ENCODE data around the gene SLC9A6. TPM values are rescaled to one million over a fixed set of nuclear protein-coding genes. Genes with fewer than 3 reads are reported as not detected.

Gene SLC9A6
- total and polyA plus RNA-seq, 2 of the 8 experiments (the other 6 are each of a cell fraction or from before 2014, with no cell fraction given) = 8.0 to 14.1 TPM

GRCh38 chrX:136057567-136057966 is 72.3 kb downstream of the SLC9A6 start:
- DNase-seq (ENCODE audit: low read depth in 1 of 2, low spot score in 2 of 2) = no peak
- no peak overlapping the region for H2BK15ac ChIP-seq (ENCODE audit: low read length)
- no peak overlapping the region for H4K91ac ChIP-seq (replicated peaks; ENCODE audit: insufficient read length, low read length)
- no peak overlapping the region for H2AK5ac ChIP-seq (ENCODE audit: low read depth, low read length)
- H3K18ac ChIP-seq (ENCODE audit: extremely low read depth, low read length) = no peak overlapping the region
- ChIA-PET CTCF (ENCODE audit: partially characterized antibody) (no interaction called here), POLR2A (ENCODE audit: partially characterized antibody) (no interaction called here)
- H3K4ac ChIP-seq (replicated peaks; ENCODE audit: insufficient read length, low read depth, low read length) = no peak overlapping the region
- H3K9ac ChIP-seq (replicated peaks in 1 of 4; ENCODE audit: extremely low read depth in 1 of 4, low read depth in 3 of 4, low read length in 3 of 4) = no peak overlapping the region
- no peaks in the 10 kb centered on the region for H3K79me1 ChIP-seq (ENCODE audit: low read depth, low read length)
- H2BK120ac ChIP-seq (replicated peaks; ENCODE audit: low read depth, low read length) = no peak overlapping the region
- no peaks in the 10 kb centered on the region for H3K9me3 ChIP-seq (ENCODE audit: insufficient read depth in 2 of 2, low read depth in 1 of 2, low read length in 1 of 2)
- no peaks in the 10 kb centered on the region for H3K23me2 ChIP-seq (ENCODE audit: low read depth, low read length)
- H2AFZ ChIP-seq (ENCODE audit: low read length) = no peak overlapping the region
- 79% methylated on average over 4 of the region's 4 CpGs; no CpG with 5 or more reads in 1 of the 2 experiments for WGBS, 2 experiments (ENCODE audit: extremely low coverage in 1 of 2, insufficient coverage in 1 of 2, insufficient read length in 1 of 2, insufficient replicate concordance in 2 of 2, low coverage in 1 of 2, low lambda C conversion rate in 2 of 2, missing lambda C conversion rate in 1 of 2)
- no peaks in the 10 kb centered on the region for H3K4me1 ChIP-seq (replicated peaks in 1 of 4; ENCODE audit: control insufficient read depth in 3 of 4, insufficient read depth in 4 of 4, low read length in 3 of 4)
- H3K27ac ChIP-seq (ENCODE audit: low read depth, low read length) = no peak overlapping the region
- no peak overlapping the region for H3K56ac ChIP-seq (replicated peaks; ENCODE audit: insufficient read length, low read depth, low read length)
- no peak overlapping the region for H4K8ac ChIP-seq (ENCODE audit: extremely low read depth, insufficient read depth, low read length)
- no peak overlapping the region for H4K5ac ChIP-seq (ENCODE audit: insufficient read length, low read depth, low read length)
- no peaks in the 10 kb centered on the region for H3K27me3 ChIP-seq (replicated peaks in 1 of 4; ENCODE audit: control insufficient read depth in 3 of 4, extremely low read depth in 1 of 4, insufficient read depth in 3 of 4, low read length in 3 of 4)
- no peak for TF ChIP-seq RAD21 (IDR thresholded peaks at IDR 0.05 in 1 of 2, conservative IDR thresholded peaks at IDR 0.05 in 1 of 2; ENCODE audit: low read depth in 2 of 2, low read length in 2 of 2)
- H4K20me1 ChIP-seq (replicated peaks in 1 of 2; ENCODE audit: control insufficient read depth in 1 of 2, insufficient read depth in 2 of 2, low read length in 2 of 2) = no peaks in the 10 kb centered on the region
- no peak overlapping the region for H2BK12ac ChIP-seq (ENCODE audit: low read depth, low read length)
- no peak overlapping the region for H2BK20ac ChIP-seq (ENCODE audit: low read length)
- no peaks in the 10 kb centered on the region for H3K36me3 ChIP-seq (ENCODE audit: control insufficient read depth in 2 of 4, insufficient read depth in 4 of 4, low read length in 3 of 4)
- H3K4me3 ChIP-seq (ENCODE audit: extremely low read depth in 1 of 4, insufficient read depth in 2 of 4, low read depth in 3 of 4, low read length in 4 of 4) = no peak overlapping the region
- H3K4me2 ChIP-seq (ENCODE audit: insufficient read depth in 1 of 2, low read depth in 2 of 2, low read length in 2 of 2) = no peak overlapping the region
- no peak overlapping the region for H3K23ac ChIP-seq (ENCODE audit: insufficient read length)
- H2BK5ac ChIP-seq (ENCODE audit: low read depth, low read length) = no peak overlapping the region
- no peaks in the 10 kb centered on the region for H3K79me2 ChIP-seq (ENCODE audit: control insufficient read depth in 1 of 2, insufficient read depth in 2 of 2, low read length in 2 of 2)
- FAIRE-seq = no peak
- H3K14ac ChIP-seq (ENCODE audit: insufficient read length) = no peak overlapping the region
